NOMO-1 treated with DMSO at 0.1 percent for 48 hours (cell line): ENCODE measurements around the gene CDX1.

Experiments
- DNase-seq: peaks from one replicate; lab custom pipeline; 2025; ENCODE audit not compliant: unreplicated experiment; lab: John Stamatoyannopoulos, UW

Gene CDX1

DNA sequence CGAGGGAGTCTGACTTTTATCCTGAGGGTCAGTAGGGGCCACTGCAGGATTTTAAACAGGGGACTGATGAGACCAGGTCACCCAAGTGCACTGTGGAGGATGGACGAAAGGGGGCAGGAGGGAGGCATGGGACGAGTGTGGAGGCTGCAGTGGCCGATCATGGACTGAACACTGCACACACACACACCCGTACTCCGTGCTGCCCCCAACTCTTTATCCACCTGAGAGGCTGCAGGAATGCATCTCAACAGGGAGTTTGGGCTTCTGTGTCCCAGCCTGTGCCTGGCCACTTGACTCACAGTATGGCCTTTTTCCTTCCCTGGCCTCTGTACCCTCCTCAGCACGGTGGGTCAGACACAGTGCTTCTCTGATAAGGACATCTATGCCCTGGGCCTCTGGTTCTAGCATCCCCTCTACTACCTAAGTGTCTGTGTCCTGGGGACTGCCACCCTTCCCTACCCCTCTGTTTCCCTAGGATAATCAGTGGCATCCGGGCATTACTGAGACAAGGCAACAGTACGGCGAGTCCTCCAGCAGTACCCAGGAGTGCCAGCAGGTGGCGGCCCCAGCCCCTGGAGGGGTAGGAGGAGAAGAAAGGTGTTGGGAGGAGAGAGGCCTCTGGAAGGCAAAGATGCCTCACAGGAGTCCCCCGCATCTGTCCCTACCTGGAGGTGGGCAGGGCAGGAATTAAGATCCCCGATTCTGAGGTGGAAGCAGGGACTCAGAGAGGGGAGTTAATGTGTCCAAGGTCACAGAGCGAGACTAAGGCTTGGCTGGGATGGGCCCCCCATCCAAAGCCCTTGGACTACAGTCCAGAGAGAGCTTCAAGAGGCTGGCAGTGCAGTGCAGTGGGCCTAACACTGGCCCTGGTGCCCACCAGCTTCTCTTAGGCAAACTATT lies 5.1 kb upstream of the CDX1 start:
- peak; percentile 63 for DNase-seq

DNA sequence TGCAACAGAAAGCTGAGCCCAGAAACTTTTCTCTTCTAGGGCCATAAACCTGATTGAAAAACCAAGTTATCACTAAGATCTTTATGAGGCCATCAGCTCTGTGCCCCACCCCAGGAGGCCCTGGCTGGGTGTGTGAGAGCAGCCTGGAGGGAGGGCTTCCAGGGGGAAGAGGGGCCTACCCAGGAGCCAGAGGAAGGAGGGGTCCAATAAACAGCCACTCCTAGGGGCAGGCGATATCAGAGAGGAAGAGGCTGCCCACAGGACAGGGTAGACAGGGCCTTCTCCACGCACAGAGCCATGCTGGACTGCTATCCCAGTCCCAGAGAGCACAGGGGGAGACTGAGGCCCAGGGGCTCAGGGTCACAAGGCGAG lies 4.5 kb upstream of the CDX1 start:
- DNase-seq = no peak

DNA sequence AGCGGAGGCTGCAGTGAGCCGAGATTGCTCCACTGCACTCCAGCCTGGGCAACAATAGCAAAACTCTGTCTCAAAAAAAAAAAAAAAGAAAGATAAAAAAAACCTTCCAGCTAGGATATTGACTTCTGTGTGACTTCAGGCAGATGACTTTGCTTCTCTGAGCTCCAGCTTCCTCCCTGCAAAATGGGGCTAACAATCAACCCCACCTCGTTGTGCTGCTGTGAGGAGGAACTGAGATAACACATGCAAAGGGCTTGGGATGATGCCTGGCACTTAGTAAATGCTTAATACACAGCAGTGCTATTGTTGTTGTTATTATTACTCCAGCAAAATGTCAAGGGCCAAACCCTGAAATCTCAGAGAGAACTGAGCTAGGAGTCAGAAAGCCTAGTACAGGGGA lies 3.5 kb upstream of the CDX1 start:
- DNase-seq = no peak

DNA sequence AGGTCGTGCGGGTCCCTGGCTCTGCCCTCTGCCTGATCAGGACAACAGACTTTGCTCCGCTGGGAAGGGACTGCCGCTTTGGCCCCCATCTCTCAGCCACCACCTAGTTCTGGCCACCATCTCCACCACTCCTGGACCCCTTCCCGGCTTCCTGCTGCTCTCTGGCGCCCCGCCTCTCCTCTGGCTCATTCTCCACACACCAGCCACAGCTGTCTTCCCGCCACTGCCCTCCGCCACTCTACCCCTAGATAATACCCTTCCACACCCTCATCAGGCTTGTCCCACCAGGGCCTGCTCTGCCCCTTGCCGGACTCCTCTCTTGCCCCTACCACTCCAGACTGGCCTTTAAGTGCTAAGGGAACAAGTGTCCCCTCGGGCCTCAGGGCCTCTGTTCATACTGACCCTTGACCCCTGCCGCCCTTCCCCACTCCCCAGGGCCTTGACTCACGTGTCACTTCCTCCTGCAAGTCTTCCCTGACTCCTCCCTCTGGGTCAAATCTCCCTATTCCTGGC lies 3.0 kb upstream of the CDX1 start:
- DNase-seq = no peak

DNA sequence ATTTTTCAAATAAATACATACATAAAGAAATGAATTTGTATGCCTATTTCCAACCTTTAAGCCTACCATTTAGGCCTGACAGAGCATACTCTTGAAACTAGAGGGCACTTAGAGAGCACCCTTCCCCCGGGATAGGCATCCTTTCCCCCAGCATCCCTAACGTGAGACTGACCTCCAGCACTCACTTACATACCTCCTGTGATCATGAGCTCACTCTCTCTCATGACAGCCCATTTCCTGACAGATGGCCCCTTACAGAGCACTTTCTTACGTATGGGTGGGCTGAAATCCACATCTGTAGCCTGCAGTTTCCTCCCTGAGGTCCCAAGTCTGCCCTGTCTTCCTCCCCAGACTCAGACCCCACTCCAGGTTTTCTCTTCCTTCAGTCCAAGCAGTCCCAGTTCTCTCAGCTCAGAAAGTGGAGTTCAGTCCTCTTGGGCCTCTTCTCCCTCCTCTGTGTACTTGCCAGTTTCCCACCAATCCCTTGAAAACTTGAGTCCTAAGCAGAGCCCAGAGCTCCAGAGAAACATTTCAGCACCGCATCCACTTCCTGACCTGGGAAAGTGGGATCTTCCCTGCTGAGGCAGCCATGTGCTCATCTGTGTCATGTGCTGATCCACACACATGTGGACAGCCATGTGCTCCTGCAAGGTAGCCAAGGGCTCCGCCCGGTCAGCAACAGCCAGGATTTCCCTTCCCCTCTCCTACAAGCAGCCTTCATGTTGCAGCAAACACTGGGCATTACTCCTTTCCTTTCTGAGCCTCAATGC lies 2.2 kb upstream of the CDX1 start:
- no peak for DNase-seq

DNA sequence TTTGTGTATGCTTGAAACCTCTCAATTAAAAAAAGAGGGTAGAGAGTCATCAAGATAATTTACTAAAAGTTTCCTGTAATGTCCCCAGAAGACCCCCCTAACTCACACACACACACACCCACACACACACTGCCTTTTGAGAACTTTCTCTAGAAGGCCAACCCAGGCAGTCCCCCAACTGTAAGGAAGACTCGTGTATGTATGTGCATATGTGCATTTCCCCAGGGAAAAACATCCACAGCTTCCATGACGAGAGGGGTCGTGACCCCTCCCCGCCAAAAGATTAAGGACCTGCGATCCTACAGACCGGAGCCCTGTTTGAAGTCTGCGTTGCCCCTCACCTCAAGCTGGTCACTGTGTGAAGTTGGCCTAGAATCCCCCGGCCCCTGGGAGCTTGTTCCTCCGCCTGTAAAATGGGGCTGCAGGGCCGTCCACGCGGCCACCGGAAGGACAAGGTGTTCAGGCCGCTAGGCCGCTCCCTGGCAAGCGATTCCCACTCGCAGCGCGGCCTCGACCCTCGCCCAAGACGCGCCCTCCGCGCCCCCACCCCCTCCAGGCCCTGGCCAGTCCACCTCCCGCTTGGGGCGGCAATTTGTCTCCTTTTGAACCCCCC lies 435 bp upstream of the CDX1 start:
- no peak for DNase-seq

DNA sequence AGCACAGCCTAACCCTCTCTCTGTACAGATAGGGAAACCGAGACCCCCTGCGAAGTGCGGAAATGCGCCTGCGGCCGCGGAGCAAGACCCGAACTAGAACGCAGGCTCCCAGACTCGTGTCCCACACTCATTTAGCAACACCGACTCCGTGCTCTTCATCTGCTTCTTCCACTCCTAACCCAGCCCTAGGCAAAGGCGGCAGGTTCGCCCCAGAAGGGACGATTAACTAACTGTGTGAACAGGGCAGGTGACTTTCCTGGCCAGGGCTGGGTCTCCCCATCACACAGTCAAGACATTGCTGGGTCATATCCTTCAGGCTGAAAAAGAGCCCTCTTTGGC lies 903 bp downstream of the CDX1 start:
- DNase-seq = no peak

DNA sequence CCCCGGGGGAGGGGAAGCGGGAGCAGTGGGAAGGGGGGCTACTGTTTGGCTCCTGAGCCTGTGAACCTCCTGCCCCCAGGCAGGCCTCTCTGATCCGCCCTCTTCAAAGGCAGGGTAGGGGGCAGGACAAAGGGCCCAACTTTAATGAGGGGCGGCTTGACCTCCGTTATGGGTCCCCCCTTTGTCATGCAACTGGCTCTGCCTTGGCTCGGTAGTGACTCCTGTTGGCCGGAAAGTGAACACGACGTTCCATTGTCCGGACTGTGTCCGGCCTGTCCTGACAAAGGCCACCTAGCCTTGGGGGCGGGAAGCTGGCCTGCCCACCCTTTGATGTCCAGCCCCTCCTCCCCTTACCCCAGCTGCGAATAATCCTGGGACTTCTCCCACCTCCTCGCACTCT lies 1.3 kb downstream of the CDX1 start:
- DNase-seq = no peak

DNA sequence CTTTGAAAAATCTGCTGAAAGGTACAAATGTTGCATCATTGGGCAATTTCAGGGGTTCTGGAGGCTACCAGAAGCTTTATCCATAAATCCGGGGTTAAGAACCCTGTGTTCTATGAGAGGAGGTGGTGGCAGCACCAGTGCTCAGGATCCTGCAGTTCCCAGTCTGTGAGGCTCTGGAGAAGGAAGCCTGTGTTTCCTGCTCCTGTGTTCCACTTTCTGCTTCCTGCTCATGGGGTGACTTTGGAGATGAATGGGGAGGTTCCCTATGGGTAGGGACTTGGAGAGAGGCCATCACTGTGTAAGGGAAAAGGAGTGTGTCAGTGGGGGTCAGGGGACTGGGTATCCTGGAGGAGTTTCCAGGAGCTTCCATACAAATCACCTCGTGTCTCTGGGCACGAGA lies 2.3 kb downstream of the CDX1 start:
- no peak for DNase-seq

DNA sequence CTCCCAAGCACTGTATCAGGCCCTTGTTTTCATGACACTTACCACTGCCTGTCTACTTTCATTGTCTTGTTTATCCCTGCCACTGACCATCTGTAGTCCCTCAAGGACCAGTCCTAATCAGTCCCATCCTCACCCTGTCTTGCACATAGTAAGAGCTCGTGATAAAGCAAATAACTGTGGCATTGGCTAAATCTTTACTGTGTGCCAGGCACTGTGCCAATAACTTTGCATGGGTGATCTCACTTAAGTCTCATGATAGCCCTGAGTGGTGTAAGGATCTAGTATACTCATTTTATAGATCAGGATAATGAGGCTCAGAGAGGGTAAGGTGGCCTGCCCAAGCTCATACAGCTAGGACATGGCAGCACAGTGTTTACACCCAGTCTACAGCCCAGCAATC lies 5.6 kb downstream of the CDX1 start:
- no peak for DNase-seq

DNA sequence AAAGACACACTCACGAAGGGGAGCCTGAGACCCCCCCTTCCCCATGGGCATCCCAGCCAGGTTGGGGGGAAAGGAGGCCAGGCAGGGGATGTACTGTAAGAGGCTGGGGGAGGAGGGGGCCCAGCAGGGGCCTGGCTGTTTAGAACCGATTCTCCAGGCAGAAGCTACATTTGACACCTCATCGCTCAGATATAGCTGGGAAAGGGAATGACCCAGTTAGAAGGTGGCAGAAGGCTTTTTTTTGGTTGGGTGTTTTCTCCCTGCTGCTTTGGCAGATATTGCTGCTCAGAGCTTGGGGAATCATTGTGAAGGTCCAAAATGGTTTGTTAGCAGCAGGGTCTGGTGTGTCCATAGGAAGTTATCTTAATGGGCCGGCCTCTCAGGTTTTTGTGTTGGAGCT lies 6.0 kb downstream of the CDX1 start:
- DNase-seq = no peak

DNA sequence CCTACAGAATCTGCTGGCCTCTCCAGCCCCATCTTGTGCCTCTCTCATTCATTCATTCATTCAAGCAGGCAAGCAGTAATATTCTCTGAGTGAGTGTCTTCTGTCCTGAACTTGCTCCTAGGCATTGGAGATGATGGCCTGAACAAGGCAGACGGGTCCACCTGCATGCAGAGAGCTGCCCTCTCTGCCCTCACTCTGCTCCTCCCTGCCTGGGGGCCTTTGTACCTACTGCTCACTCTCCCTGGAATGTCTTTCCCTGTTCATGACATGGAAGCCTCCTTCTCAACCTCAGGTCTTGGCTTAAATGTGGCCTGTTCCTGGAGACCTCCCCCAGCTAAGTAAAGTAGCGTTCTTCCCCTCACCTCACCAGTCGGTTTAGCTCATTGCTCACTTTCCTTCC lies 6.6 kb downstream of the CDX1 start:
- DNase-seq = no peak

DNA sequence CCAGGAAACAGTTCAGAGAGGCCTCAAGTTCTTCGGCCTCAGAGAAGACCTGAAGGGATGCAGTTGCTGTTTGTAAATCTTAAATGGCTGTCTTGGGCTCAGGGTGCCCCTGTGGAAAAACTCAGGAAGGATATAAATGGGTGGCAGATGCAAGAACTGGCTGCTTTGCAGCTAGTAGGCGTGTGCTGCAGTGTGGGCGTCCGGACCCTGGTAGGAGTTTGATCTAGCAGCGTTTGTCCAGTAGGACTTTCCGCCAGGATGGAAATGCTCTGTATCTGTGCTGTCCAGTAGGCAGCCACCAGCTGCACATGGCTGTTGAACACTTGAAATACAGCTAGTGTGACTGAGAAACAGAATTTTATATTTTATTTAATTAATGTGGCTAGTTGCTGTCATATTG lies 7.7 kb downstream of the CDX1 start:
- no peak for DNase-seq

DNA sequence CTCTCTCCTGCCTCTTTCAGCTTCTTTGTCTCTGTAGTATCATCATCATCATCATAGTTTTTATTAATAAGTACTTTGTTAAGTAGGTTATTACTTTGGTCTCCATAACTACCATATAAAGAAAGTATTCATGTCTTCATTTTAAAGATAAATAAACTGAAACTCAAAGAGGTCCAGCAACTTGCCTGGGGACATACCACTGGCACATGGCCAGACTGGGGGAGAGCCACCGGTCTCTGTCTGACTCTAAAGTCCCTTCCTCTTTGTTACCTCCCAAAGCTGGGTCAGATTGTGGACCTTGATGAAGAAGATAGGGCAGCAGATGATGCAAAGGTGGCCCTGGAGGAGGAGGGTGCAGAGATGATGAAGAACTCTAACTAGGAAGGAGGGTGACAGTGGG lies 8.5 kb downstream of the CDX1 start:
- DNase-seq = no peak

DNA sequence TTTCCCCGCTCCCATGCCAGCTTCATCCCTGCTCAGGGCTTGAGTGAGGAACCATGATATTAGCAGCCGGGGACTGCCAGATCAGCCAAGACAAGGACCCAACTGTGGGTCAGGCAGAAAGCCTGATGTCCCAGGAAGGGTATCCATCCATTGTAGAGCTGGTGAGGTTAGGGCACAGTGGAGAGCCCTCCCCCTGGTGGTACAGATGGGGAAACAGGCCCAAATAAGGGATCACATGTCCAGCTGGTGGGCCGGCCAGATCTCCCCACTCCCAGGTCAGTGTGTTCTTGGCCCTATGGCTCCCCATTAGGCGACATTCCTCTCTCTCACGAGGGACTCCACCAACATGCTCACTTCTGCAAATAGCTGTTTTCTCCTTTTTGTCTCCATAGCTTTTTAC lies 9.0 kb downstream of the CDX1 start:
- no peak for DNase-seq

DNA sequence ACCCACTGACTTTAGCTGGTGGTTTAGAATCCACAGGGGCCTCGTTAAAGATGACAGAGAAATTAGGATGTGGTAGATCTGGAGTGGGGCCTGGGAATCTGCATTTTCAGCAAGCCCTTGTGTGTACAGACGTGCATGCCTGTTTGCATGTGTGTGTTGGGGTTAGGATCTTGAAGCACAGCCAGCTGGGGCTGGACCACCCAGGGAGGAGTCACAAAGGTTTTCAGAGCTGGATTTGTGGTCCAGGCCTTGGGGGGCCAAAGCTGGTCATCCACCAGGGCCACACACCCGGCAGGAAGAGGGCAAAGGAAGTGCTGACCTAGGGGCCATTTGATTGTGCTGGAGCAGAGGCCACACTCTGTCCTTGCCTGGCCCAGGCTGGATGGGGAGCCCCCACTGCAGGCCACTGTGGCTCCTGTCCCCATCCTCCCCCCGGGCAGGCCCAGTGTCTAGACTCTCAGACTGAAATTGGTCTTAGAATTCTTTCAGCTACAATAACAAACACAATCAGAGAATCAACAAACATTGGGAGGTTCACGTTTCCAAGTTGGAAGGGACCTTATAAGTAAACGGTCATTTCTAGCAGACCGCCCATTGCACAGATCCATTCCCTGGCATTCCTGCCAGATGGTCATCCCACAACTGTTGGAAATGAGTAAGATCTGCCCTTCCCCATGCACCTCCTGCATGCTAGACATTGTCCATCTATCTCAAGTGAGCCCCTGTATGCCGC lies 10.3 kb downstream of the CDX1 start:
- DNase-seq = no peak

DNA sequence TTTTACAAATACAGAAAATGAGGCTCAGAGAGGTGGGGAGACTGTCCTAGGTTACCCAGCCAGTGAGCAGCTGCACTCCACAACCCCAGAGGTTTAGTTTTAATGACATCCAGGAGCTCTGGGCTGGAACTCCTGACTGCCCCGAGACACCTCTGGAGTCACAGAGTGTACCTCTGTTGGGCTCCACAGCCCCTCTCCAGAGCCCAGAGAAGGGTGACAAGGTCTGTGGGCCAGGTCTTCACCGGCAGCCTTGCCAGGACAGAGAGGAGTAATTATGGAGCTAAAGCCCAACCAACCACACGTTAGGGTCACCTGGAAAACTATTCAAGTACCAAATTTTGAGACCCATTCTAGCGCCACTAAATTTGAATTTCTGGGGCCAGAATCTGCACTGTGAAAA lies 11.1 kb downstream of the CDX1 start:
- no peak for DNase-seq

DNA sequence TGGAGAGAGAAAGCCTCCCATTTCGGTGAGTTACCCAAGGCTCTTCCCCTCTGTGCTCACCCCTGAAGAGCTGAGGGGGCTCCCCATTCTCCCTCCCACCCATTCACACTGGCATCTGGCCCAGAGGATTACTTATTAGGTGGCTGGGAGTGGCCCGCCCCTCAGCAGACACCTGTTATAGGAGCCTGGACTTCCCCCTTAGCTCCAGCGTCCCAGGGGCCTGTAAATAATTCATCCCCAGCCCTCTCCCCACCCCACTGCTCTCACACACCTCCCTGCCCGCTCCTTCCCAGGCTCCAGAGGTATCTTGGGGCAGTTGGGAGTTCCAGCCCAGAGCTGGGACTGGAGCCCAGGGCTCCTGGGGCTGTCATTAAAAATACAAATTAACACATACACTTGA lies 11.7 kb downstream of the CDX1 start:
- DNase-seq = no peak

DNA sequence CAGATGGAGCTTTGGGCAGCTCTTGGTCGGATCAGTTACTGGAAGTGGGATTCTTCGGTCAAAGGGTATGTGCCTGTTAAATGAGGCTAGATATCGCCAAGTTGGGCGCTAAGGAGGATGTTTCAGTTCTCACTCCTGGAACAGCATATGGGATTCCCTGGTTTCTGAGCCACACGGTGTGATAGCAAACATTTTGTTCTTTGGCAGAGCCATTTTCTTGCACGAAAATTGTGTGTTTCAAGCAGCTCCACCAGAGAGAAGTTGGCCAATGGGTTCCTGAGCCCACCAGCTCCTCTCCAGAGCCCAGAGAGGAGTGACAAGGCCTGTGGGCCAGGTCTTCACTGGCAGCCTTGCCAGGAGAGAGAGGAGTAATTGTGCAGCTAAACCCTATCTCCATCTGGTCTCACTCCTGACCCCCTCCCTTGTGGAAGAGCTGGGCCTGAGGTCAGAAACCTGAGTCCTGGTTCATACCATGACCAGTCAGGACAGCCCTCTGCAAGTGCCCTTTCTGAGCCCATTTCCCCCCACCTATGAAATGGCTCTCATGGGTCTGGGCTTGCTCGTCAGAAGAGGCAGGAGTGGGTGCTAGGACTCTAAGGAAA lies 12.5 kb downstream of the CDX1 start:
- no peak for DNase-seq

DNA sequence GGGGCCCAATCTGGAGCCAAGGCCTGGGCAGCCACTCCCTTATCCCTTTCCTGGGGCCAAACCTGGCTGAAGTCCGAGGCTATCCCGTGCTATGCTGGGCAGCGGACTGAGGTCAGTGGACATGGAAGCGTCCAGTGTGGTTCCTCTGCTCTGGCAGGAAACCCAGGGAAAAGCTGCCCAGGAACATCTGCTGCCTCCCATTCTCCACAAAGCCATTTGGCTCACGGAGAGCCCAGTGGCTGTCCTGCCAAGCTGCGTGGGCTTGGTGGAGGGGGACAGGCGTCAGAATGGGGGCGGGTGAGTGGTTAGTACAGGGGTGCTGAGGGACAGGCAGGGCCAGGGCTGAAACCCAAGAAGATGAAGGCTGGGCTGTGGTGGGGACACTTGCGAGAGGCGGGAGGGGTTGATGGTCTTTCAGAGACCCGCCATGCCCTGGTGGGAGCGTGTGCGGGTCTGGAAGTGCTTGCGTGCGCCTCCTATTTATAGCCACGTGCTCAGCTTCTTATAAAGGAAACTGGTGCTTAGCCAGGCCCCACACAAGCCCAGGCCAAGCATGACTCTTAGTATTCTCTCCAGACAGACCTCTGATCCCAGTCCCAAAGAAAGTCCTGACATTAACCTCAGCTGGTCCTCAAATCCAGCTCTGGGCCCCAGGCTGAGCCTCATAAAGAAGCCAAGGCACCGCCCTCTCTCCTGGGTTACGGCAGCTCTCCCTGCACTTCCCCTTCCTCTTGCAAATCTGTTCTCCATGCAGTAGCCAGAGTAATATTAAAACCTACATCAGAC lies 13.9 kb downstream of the CDX1 start:
- peak; percentile 71 for DNase-seq
